Tibial artery (tissue), 4 donors: Measurements from ENCODE around the gene ZBTB24.

Source experiments
- DNase-seq, 2 donors: peaks; one replicate each; pipeline ENCODE4 v3.0.0-alpha.2; 2019
- H3K27ac ChIP-seq, 2 donors: fragments of 200-600 bp; sonication (generic) in 1 of 2; 1 replicate in 1 of 2; 2 replicates in 1 of 2; pipeline ENCODE4 v1.5.1; 2018 to 2019; ENCODE audit warnings: mild to moderate bottlenecking in 1 of 2
- H3K27me3 ChIP-seq, 2 donors: fragments of 200-600 bp; sonication (generic) in 1 of 2; one replicate each; pipeline versions ENCODE4 v1.5.1 to v1.6.0; 2016 to 2019
- H3K36me3 ChIP-seq, 3 donors: fragments of 200-600 bp; sonication (generic) in 2 of 3; one replicate each; pipeline ENCODE4 v1.5.1; 2016 to 2019; ENCODE audit warnings: mild to moderate bottlenecking in 2 of 3
- H3K4me1 ChIP-seq, 4 donors: fragments of 200-600 bp; sonication (generic) in 2 of 4; 1 replicate in 3 of 4; 2 replicates in 1 of 4; pipeline ENCODE4 v1.5.1; 2016 to 2019
- H3K4me3 ChIP-seq, 2 donors: fragments of 200-600 bp; sonication (generic) in 1 of 2; 1 replicate in 1 of 2; 2 replicates in 1 of 2; pipeline ENCODE4 v1.5.1; 2018 to 2019; ENCODE audit warnings: mild to moderate bottlenecking in 2 of 2
- H3K9me3 ChIP-seq, 3 donors: fragments of 200-600 bp; sonication (generic) in 1 of 3; one replicate each; pipeline ENCODE4 v1.5.1; 2016 to 2019
- CTCF ChIP-seq, 2 experiments: fragments of 200-600 bp in 1 of 2; fragments of 450-650 bp in 1 of 2; IDR thresholded peaks; one replicate each; pipeline ENCODE4 v1.5.1; 2017 to 2019; ENCODE audit warnings: antibody characterized with exemption in 2 of 2, mild to moderate bottlenecking in 1 of 2, moderate library complexity in 1 of 2
- intact Hi-C: fragments of 100-400 bp; cut with DNase I; formaldehyde crosslinking; loops from one replicate; pipeline ENCODE4 v1.15.0; 2023; ENCODE audit warnings: low total_unique reads

ZBTB24 gene

GRCh38 chr6:109448615-109449014, 34.4 kb downstream of the ZBTB24 start:
- Histone ChIP-seq H3K27ac (no peak overlapping the region), H3K4me1 (peaks cover 0 to 8% (median 5%) of the 10 kb centered on the region in 4 donors), H3K27me3 (no peaks in the 10 kb centered on the region), H3K4me3 (no peak overlapping the region), H3K36me3 (peaks cover 25 to 82% (median 69%) of the 10 kb centered on the region in 3 donors), H3K9me3 (no peaks in the 10 kb centered on the region)
- no peak for DNase-seq
- intact Hi-C loops = no loop called here
- no peak for TF ChIP-seq CTCF (IDR thresholded peaks at IDR 0.05)

- H3K4me1 ChIP-seq = peaks cover 0 to 4% (median 2%) of the 10 kb centered on the region in 4 donors
- no peak for TF ChIP-seq CTCF (IDR thresholded peaks at IDR 0.05)
- no peaks in the 10 kb centered on the region for H3K9me3 ChIP-seq
- no peaks in the 10 kb centered on the region for H3K27me3 ChIP-seq
- intact Hi-C loops = no loop called here
- no peak for DNase-seq
- no peak overlapping the region for H3K4me3 ChIP-seq
- no peak overlapping the region for H3K27ac ChIP-seq
- peaks cover 25 to 88% (median 73%) of the 10 kb centered on the region in 3 donors for H3K36me3 ChIP-seq
Measured at GRCh38 chr6:109447878-109448555, 35.0 kb downstream of the ZBTB24 start.

GRCh38 chr6:109447087-109447486, 35.9 kb downstream of the ZBTB24 start:
- no peaks in the 10 kb centered on the region for H3K27me3 ChIP-seq
- no peak overlapping the region for H3K4me3 ChIP-seq
- TF ChIP-seq CTCF (IDR thresholded peaks at IDR 0.05) = no peak
- H3K27ac ChIP-seq = no peak overlapping the region
- no peaks in the 10 kb centered on the region for H3K9me3 ChIP-seq
- H3K36me3 ChIP-seq = peaks cover 25 to 90% (median 68%) of the 10 kb centered on the region in 3 donors
- intact Hi-C loops = no loop called here
- H3K4me1 ChIP-seq = peaks cover 0 to 13% (median 1%) of the 10 kb centered on the region in 4 donors
- DNase-seq = no peak

- no peak overlapping the region for H3K4me3 ChIP-seq
- no peak for TF ChIP-seq CTCF (IDR thresholded peaks at IDR 0.05)
- H3K27me3 ChIP-seq = no peaks in the 10 kb centered on the region
- H3K4me1 ChIP-seq = peaks cover 0 to 19% (median 6%) of the 10 kb centered on the region in 4 donors
- H3K27ac ChIP-seq = no peak overlapping the region
- H3K9me3 ChIP-seq = no peaks in the 10 kb centered on the region
- intact Hi-C loops = no loop called here
- DNase-seq = no peak
- H3K36me3 ChIP-seq = peaks cover 25 to 85% (median 63%) of the 10 kb centered on the region in 3 donors
Measured at GRCh38 chr6:109446541-109446940, 36.5 kb downstream of the ZBTB24 start.

- no peak for TF ChIP-seq CTCF (IDR thresholded peaks at IDR 0.05)
- Histone ChIP-seq H3K27me3 (no peaks in the 10 kb centered on the region), H3K27ac (no peak overlapping the region), H3K9me3 (no peaks in the 10 kb centered on the region), H3K4me1 (peaks cover 0 to 22% (median 9%) of the 10 kb centered on the region in 4 donors), H3K36me3 (peaks cover 25 to 82% (median 59%) of the 10 kb centered on the region in 3 donors), H3K4me3 (no peak overlapping the region)
- intact Hi-C loops = no loop called here
- DNase-seq = no peak
Measured at GRCh38 chr6:109446072-109446471, 36.9 kb downstream of the ZBTB24 start.
